ENCODE data around the gene PCGF2. TPM values are rescaled to one million over a fixed set of nuclear protein-coding genes. Genes with fewer than 3 reads are reported as not detected.
A peak's percentile ranks its signal among the peaks of the same experiment; 100 is the strongest.

The PCGF2 gene
- total RNA-seq, 1 donor from 2014 or later, result 40.7 TPM

GRCh38 chr17:38704606-38705522 is 43.3 kb downstream of the PCGF2 start, which contains the start of gene MLLT6:
Gene MLLT6, plus strand, starts transcription at chr17:38705273. Its CDS starts 360 bp downstream, at chr17:38705633.
- no peak for DNase-seq (ENCODE audit: low spot score)

- no peak for DNase-seq (ENCODE audit: low spot score)
Measured at GRCh38 chr17:38703742-38704605, 44.2 kb downstream of the PCGF2 start.

GRCh38 chr17:38702916-38703741 is 45.0 kb downstream of the PCGF2 start:
- DNase-seq (ENCODE audit: low spot score), result no peak

- DNase-seq (ENCODE audit: low spot score), result peak; percentile 95
Measured at GRCh38 chr17:38702166-38702915, 45.8 kb downstream of the PCGF2 start.

GRCh38 chr17:38701504-38702165 is 46.5 kb downstream of the PCGF2 start:
- DNase-seq (ENCODE audit: low spot score), result no peak

GRCh38 chr17:38698760-38699159 is 49.4 kb downstream of the PCGF2 start:
- no peak for DNase-seq (ENCODE audit: low spot score)

GRCh38 chr17:38697061-38697820 is 50.9 kb downstream of the PCGF2 start:
- no peak for DNase-seq (ENCODE audit: low spot score)

GRCh38 chr17:38693700-38694329 is 54.3 kb downstream of the PCGF2 start:
- DNase-seq (ENCODE audit: low spot score), result no peak

GRCh38 chr17:38691154-38691553 is 57.0 kb downstream of the PCGF2 start:
- DNase-seq (ENCODE audit: low spot score), result no peak

GRCh38 chr17:38690386-38690785 is 57.8 kb downstream of the PCGF2 start:
- no peak for DNase-seq (ENCODE audit: low spot score)

GRCh38 chr17:38687286-38687685 is 60.9 kb downstream of the PCGF2 start:
- DNase-seq (ENCODE audit: low spot score), result no peak

GRCh38 chr17:38685491-38685890 is 62.6 kb downstream of the PCGF2 start:
- no peak for DNase-seq (ENCODE audit: low spot score)

Small RNA genes lying within 50 kb of the gene (microRNA-seq; reads per million reads assigned to microRNA genes)
- gene MIR4726 (ENCODE audit: borderline number of aligned reads) (not detected), gene MIR4734 (ENCODE audit: borderline number of aligned reads) (not detected)

Other genes with a start within 250 kb of the PCGF2 start
- 10.1 TPM for gene SRCIN1, start 142.4 kb downstream of the PCGF2 start, total RNA-seq
- 2.5 TPM for gene EPOP, start 73.4 kb downstream of the PCGF2 start, total RNA-seq
- gene MLLT6, start 43.1 kb downstream of the PCGF2 start, total RNA-seq, result 77.0 TPM
- 44.6 TPM for gene CISD3, start 18.0 kb downstream of the PCGF2 start, total RNA-seq
- 145 TPM for gene PSMB3, start 4.4 kb upstream of the PCGF2 start, total RNA-seq
- gene PIP4K2B, start 51.2 kb upstream of the PCGF2 start, total RNA-seq, result 41.6 TPM
- 22.4 TPM for gene CWC25, start 77.0 kb upstream of the PCGF2 start, total RNA-seq
- gene RPL23, start 105.4 kb upstream of the PCGF2 start, total RNA-seq, result 1,395 TPM
- gene LASP1, start 121.7 kb upstream of the PCGF2 start, total RNA-seq, result 172 TPM
- gene FBXO47, start 219.1 kb upstream of the PCGF2 start, total RNA-seq, result not detected